MCF 10A (cell line): Measurements from ENCODE around the gene DPP6. TPM values are rescaled to one million over a fixed set of nuclear protein-coding genes. Genes with fewer than 3 reads are reported as not detected.

Experiments
- BruUV-seq: library from RNA; stranded (reverse); fragments of 400-500 nt; replicated peaks from 2 replicates; lab custom pipeline; 2021; lab: Mats Ljungman, UMichigan
- CTCF ChIA-PET: fragments of 300-600 bp; sonication (Branson Sonifier 250); formaldehyde crosslinking; extraction: SDS; loops from one replicate; lab custom pipeline; 2021; ENCODE audit warnings: antibody characterized with exemption, inconsistent platforms; lab: Yijun Ruan, JAX
- POLR2A ChIA-PET: fragments of 300-600, 350-650 bp; sonication (Branson Sonifier 250); formaldehyde crosslinking; extraction: SDS; loops from one replicate; lab custom pipeline; 2020; ENCODE audit warnings: antibody characterized with exemption, inconsistent platforms; lab: Yijun Ruan, JAX
- DNase-seq: peaks from one replicate; pipeline ENCODE4 v3.0.0-alpha.2; 2018; ENCODE audit not compliant: unreplicated experiment
- H3K27ac Mint-ChIP-seq: one replicate; pipeline ENCODE4 v1.8.0; 2022; ENCODE audit warnings: mild to moderate bottlenecking, low read depth, mixed read lengths; ENCODE audit not compliant: unreplicated experiment
- H3K27me3 Mint-ChIP-seq: one replicate; pipeline ENCODE4 v1.8.0; 2022; ENCODE audit warnings: mixed read lengths; ENCODE audit not compliant: insufficient read depth, unreplicated experiment
- H3K36me3 Mint-ChIP-seq: one replicate; pipeline ENCODE4 v1.8.0; 2022; ENCODE audit warnings: mild to moderate bottlenecking, moderate library complexity, mixed read lengths; ENCODE audit not compliant: insufficient read depth, unreplicated experiment
- H3K4me1 Mint-ChIP-seq: one replicate; pipeline ENCODE4 v1.8.0; 2022; ENCODE audit warnings: mixed read lengths; ENCODE audit not compliant: insufficient read depth, unreplicated experiment
- H3K4me3 Mint-ChIP-seq: one replicate; pipeline ENCODE4 v1.8.0; 2022; ENCODE audit warnings: mild to moderate bottlenecking, moderate library complexity, mixed read lengths; ENCODE audit not compliant: unreplicated experiment
- H3K9me3 Mint-ChIP-seq: one replicate; pipeline ENCODE4 v1.8.0; 2022; ENCODE audit warnings: mixed read lengths; ENCODE audit not compliant: unreplicated experiment
- CTCF ChIP-seq: fragments of 200-600 bp; IDR thresholded peaks from one replicate; pipeline ENCODE4 v1.8.0; 2022; ENCODE audit warnings: antibody characterized with exemption, mild to moderate bottlenecking; ENCODE audit not compliant: unreplicated experiment
- intact Hi-C: fragments of 100-400 bp; cut with micrococcal nuclease; formaldehyde crosslinking; loops from 2 replicates; pipeline ENCODE4 v1.14.1; 2022
- total RNA-seq: library from RNA; stranded (reverse); gene quantifications from 2 replicates; pipeline ENCODE4 v1.2.3, GENCODE V29; 2022

Gene DPP6
- total RNA-seq, 1 experiment from 2014 or later, result not detected

GRCh38 chr7:154450451-154450850 lies 398.3 kb downstream of the DPP6 start:
- no peaks in the 10 kb centered on the region for H3K27me3 Mint-ChIP-seq
- intact Hi-C loops, result no loop called here
- no TSS peak for BruUV-seq
- H3K27ac Mint-ChIP-seq, result no peak overlapping the region
- peaks cover 37% of the 10 kb centered on the region for H3K9me3 Mint-ChIP-seq
- DNase-seq, result no peak
- TF ChIP-seq CTCF, result no peak
- H3K4me3 Mint-ChIP-seq, result no peak overlapping the region
- CTCF ChIA-PET, result interaction anchor here (0.7 to 1.2 kb wide), 2 partner anchors 20 to 541 kb away, joined by 3 to 4 read pairs; no protein-coding TSS in a partner anchor
- H3K36me3 Mint-ChIP-seq, result no peaks in the 10 kb centered on the region
- POLR2A ChIA-PET, result no interaction called here
- no peaks in the 10 kb centered on the region for H3K4me1 Mint-ChIP-seq

- DNase-seq, result no peak
- POLR2A ChIA-PET, result no interaction called here
- Mint-ChIP-seq H3K27ac (no peak overlapping the region), H3K36me3 (no peaks in the 10 kb centered on the region), H3K4me1 (no peaks in the 10 kb centered on the region), H3K9me3 (peaks cover 39% of the 10 kb centered on the region), H3K4me3 (no peak overlapping the region), H3K27me3 (no peaks in the 10 kb centered on the region)
- BruUV-seq, result no TSS peak
- CTCF ChIA-PET, result interaction anchor here (0.6 kb wide), 1 partner anchor 83 kb away, joined by 3 read pairs; no protein-coding TSS in a partner anchor
- TF ChIP-seq CTCF, result no peak
- intact Hi-C loops, result no loop called here
These were observed 399.6 kb downstream of the DPP6 start for GRCh38 chr7:154451480-154452457.

GRCh38 chr7:154463794-154464193 lies 411.6 kb downstream of the DPP6 start:
- no peaks in the 10 kb centered on the region for H3K4me1 Mint-ChIP-seq
- no peak for TF ChIP-seq CTCF
- H3K27me3 Mint-ChIP-seq, result no peaks in the 10 kb centered on the region
- no TSS peak for BruUV-seq
- H3K4me3 Mint-ChIP-seq, result no peak overlapping the region
- H3K36me3 Mint-ChIP-seq, result no peaks in the 10 kb centered on the region
- no peak overlapping the region for H3K27ac Mint-ChIP-seq
- ChIA-PET POLR2A (no interaction called here), CTCF (no interaction called here)
- DNase-seq, result no peak
- intact Hi-C loops, result no loop called here
- H3K9me3 Mint-ChIP-seq, result peaks cover 22% of the 10 kb centered on the region

- H3K36me3 Mint-ChIP-seq, result no peaks in the 10 kb centered on the region
- ChIA-PET POLR2A (no interaction called here), CTCF (interaction anchor here (0.8 to 2.8 kb wide), 3 partner anchors 11 to 34 kb away, joined by 3 to 10 read pairs (median 4); no protein-coding TSS in a partner anchor)
- no peak for TF ChIP-seq CTCF
- BruUV-seq, result no TSS peak
- H3K27ac Mint-ChIP-seq, result no peak overlapping the region
- no peak overlapping the region for H3K4me3 Mint-ChIP-seq
- H3K4me1 Mint-ChIP-seq, result no peaks in the 10 kb centered on the region
- H3K27me3 Mint-ChIP-seq, result no peaks in the 10 kb centered on the region
- intact Hi-C loops, result no loop called here
- peaks cover 8% of the 10 kb centered on the region for H3K9me3 Mint-ChIP-seq
- no peak for DNase-seq
These were observed 417.5 kb downstream of the DPP6 start for GRCh38 chr7:154469652-154470051.
